ENCODE results near the gene FBXL4. TPM values are rescaled to one million over a fixed set of nuclear protein-coding genes. Genes with fewer than 3 reads are reported as not detected.

Gene FBXL4
- total RNA-seq, 2 experiments from 2014 or later: 16.4 to 17.5 TPM

- intact Hi-C loops (cut with micrococcal nuclease): no loop called here
- ATAC-seq: no peak
- Mint-ChIP-seq H3K36me3 (ENCODE audit: low read depth) (peaks cover 14% of the 10 kb centered on the region), H3K9me3 (peaks cover 3% of the 10 kb centered on the region), H3K27ac (no peak overlapping the region), H3K4me1 (ENCODE audit: low read depth) (no peaks in the 10 kb centered on the region), H3K4me3 (no peak overlapping the region), H3K27me3 (no peaks in the 10 kb centered on the region)
- TF ChIP-seq CTCF (IDR thresholded peaks at IDR 0.05): no peak
- POLR2A ChIA-PET: no interaction called here
- DNase-seq: no peak
- CTCF ChIA-PET: no interaction called here
Observed at GRCh38 chr6:98864497-98864896, 83.2 kb downstream of the FBXL4 start.

- TF ChIP-seq CTCF (IDR thresholded peaks at IDR 0.05): no peak
- intact Hi-C loops (cut with micrococcal nuclease): no loop called here
Observed at GRCh38 chr6:98848539-98849242, 99.1 kb downstream of the FBXL4 start.

DNA sequence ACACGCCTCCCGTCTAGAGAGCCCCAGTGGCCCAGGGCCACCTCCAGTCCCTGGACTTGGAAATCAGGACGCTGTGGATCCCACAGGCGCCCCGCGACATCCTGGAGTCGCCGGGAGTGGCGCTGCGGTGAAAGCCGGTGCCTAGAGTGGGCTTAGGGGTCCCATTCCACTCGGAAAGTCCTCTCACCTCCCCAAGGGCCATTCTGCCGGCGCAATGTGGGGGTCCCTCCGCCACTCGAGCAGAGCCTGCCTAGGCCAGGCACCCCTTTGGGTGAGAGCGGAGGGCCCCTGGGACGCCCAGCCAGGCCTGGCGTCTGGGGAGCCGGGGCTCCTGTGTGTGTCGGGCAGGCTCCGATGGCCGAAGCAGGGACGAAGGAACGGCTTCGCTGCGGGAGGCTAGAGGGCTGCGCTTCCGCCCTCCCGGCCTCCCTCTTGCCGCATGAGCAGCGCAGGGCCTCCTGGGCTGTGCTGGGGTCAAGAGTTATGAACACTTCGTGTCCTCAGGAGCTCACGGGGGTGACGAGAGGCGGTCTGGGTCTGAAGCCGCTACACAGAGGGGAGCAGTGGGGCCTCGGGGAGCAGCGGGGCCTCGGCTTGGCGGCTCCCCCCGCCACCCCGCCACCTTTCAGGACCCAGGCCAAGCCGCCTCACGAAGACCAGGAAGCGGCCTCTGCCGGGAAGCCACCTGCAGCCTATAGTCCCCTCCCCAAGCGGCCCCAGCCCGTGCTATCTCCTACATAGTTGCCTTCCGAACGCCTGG is 99.8 kb downstream of the FBXL4 start:
- POLR2A ChIA-PET: interaction anchor here (1.5 kb wide), 1 partner anchor 12 kb away, joined by 3 read pairs; no protein-coding TSS in a partner anchor
- H3K27ac Mint-ChIP-seq: no peak overlapping the region

More at GRCh38 chr6:98848539-98849242, 99.1 kb downstream of the FBXL4 start:
- Mint-ChIP-seq H3K9me3 (no peaks in the 10 kb centered on the region), H3K4me1 (ENCODE audit: low read depth) (peaks cover 7% of the 10 kb centered on the region), H3K27me3 (peaks cover 57% of the 10 kb centered on the region), H3K27ac (no peak overlapping the region), H3K36me3 (ENCODE audit: low read depth) (no peaks in the 10 kb centered on the region), H3K4me3 (no peak overlapping the region)
- no peak for ATAC-seq
- no peak for DNase-seq
- POLR2A ChIA-PET: interaction anchor here (1.5 kb wide), 1 partner anchor 11 kb away, joined by 3 read pairs; no protein-coding TSS in a partner anchor
- CTCF ChIA-PET: no interaction called here

DNA sequence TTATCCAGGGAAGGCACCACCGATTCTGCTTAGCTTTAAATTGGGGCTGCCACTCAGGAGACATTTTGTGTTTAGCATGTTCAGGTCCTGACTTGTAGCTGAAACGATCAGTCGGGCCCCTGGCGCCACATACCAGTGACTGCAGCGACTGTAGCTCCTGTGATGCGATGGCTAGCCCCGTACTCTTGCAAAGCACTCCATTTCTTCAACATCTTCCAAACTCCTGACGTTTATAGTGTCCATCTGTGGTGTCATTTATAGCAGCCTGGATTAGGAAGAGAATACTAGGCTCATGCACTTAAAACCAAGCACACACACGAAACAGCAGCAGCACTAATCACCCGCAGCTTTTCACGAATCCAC is 100.3 kb downstream of the FBXL4 start:
- TF ChIP-seq CTCF (IDR thresholded peaks at IDR 0.05): no peak
- ATAC-seq: no peak
- H3K9me3 Mint-ChIP-seq: no peaks in the 10 kb centered on the region
- no peak for DNase-seq
- no peaks in the 10 kb centered on the region for H3K36me3 Mint-ChIP-seq (ENCODE audit: low read depth)
- intact Hi-C loops (cut with micrococcal nuclease): no loop called here
- H3K27me3 Mint-ChIP-seq: peaks cover 66% of the 10 kb centered on the region
- H3K27ac Mint-ChIP-seq: no peak overlapping the region
- ChIA-PET POLR2A (no interaction called here), CTCF (interaction anchor here (1.1 to 1.8 kb wide), 2 partner anchors 15 to 153 kb away, joined by 3 to 4 read pairs; no protein-coding TSS in a partner anchor)
- H3K4me1 Mint-ChIP-seq (ENCODE audit: low read depth): peaks cover 10% of the 10 kb centered on the region
- H3K4me3 Mint-ChIP-seq: no peak overlapping the region

More for the DNA sequence above, 99.8 kb downstream of the FBXL4 start:
- no peak for TF ChIP-seq CTCF (IDR thresholded peaks at IDR 0.05)
- Mint-ChIP-seq H3K36me3 (ENCODE audit: low read depth) (no peaks in the 10 kb centered on the region), H3K27me3 (peaks cover 62% of the 10 kb centered on the region), H3K4me1 (ENCODE audit: low read depth) (peaks cover 10% of the 10 kb centered on the region), H3K9me3 (no peaks in the 10 kb centered on the region), H3K4me3 (no peak overlapping the region)
- no peak for DNase-seq
- CTCF ChIA-PET: interaction anchor here (1.1 kb wide), 1 partner anchor 153 kb away, joined by 3 read pairs; no protein-coding TSS in a partner anchor
- ATAC-seq: no peak
- intact Hi-C loops (cut with micrococcal nuclease): no loop called here

DNA sequence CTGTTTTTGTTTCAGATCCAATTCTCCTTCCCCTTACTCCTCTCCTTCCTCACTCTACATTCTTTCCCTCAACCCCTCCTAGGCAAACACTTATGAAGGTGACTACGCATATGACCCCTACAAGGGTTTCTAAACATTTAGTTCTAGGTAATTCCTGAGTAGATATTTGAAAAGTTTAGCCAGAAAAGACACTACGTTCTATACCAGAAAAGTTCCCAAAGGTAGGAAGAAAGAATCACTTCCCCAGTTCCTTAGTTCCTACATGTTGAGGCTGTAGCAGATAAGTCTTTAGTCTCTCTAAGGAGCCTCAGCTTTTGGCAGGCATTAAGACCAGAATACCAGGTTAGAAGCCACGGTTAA is 101.7 kb downstream of the FBXL4 start:
- H3K27ac Mint-ChIP-seq: no peak overlapping the region
- intact Hi-C loops (cut with micrococcal nuclease): no loop called here
- H3K27me3 Mint-ChIP-seq: peaks cover 73% of the 10 kb centered on the region

More for the DNA sequence above, 101.7 kb downstream of the FBXL4 start:
- no peak for ATAC-seq
- Mint-ChIP-seq H3K9me3 (no peaks in the 10 kb centered on the region), H3K36me3 (ENCODE audit: low read depth) (no peaks in the 10 kb centered on the region), H3K4me1 (ENCODE audit: low read depth) (peaks cover 10% of the 10 kb centered on the region), H3K4me3 (no peak overlapping the region)
- TF ChIP-seq CTCF (IDR thresholded peaks at IDR 0.05): peak; percentile 11
- ChIA-PET POLR2A (no interaction called here), CTCF (interaction anchor here (0.8 to 1.9 kb wide), 11 partner anchors 13 to 1351 kb away, joined by 3 to 12 read pairs (median 4); no protein-coding TSS in a partner anchor)
- DNase-seq: no peak
